T-helper 2 cell (primary cell): ENCODE data around the gene IFITM5.

ENCODE experiments used
- DNase-seq, 5 experiments: peaks; one replicate each; pipeline versions ENCODE4 v3.0.0 to v3.0.0-alpha.2; 2012 to 2022

Gene IFITM5

DNA sequence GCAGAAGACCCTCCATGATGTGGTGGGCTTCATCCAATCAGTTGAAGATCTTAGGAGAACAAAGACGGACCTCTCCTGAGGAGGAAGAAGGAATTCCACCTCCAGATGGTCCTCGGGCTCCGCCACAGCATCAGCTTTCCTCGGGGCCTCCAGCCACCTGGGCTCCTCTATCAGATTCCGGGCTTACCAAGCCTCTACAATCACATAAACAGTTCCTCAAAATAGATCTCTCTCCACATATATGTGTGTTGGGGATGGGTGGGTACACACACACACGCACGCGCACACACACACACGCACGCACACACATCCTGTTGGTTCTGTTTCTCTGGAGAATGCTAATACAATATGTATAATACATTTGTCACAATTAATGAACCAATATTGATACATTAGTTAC, 39.9 kb downstream of the IFITM5 start:
- no peak for DNase-seq

DNA sequence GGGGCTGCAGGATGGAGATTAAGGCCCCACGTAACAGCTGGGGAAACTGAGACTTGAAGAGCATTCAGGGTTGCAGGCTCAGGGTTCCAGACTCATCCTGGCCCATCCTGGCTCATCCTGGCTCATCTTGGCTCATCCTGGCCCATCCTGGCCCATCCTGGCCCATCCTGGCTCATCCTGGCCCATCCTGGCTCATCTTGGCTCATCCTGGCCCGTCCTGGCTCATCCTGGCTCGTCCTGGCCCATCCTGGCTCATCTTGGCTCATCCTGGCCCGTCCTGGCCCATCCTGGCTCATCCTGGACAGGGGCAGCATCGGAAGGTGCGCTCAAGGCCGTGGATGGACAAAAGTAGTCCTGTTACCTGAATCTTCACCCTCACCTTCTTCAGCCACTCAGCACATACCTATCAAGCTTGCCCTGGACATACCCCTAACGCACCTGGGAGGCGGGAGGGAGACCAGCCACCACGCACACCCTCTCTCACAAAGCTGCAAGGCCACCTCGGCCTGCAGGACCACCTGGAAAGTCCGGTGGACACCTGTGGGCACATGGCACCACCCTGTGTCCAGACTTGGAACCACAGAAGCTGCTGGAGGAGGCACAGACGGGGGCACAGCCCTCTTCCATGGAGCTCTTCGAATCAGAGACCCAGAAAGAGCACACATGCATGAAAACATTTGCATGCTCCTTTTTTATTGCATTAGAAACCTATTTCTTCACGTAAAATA, 41.4 kb downstream of the IFITM5 start:
- DNase-seq: no peak

DNA sequence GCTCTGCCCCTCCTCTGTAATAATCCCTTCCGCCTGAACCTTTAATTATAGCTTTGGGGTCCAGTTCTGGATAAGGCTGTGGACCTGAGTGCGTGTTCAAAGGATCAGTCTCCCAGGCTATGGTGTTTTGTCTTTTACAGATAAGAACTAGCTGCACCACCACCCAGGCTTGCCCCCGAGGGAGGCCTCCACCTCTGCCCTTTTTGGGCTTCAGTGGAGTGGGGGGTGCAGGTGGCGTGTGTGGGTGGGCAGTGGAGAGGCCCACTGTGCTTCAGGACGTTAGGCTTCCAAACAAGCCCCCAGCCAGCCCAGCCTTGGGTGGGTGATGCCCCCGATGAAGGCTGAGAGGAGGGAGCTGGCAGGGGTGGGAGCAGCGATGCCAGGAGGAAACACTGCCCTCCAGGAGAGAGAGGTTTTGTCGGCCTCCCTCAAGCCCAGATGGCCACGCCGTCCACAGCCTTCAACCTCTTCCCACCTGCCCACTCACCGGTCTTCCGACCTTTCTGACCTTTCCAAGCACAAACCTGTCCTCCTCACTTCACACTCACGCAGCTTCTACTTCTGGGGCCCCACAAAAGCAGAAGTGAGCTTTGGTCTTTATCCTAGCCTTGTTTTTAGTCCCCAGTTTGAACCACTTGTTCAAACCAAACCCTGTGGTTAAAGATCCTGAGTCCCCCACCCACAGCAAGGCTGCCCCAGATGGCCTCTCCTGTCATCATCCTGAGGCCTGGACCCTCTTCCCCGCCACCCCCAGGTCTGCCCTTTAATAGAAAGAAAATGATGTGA, 42.2 kb downstream of the IFITM5 start:
- DNase-seq: no peak

DNA sequence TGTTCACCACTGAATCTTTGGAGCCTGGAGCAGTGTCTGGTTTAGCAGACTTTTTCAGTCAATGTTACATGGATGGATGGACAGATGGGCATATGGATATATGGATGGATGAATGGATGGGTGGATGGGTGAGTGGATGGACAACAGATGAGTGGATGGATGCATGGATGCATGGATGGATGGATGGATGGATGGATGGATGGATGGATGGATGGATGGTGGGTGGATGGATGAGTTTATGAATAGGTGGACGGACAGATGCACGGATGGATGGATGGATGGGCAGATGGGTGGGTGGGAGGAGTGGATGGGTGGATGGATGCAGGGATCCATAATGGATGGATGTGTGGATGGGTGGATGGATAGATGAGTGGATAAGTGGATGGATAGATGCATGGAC, 43.5 kb downstream of the IFITM5 start:
- no peak for DNase-seq

DNA sequence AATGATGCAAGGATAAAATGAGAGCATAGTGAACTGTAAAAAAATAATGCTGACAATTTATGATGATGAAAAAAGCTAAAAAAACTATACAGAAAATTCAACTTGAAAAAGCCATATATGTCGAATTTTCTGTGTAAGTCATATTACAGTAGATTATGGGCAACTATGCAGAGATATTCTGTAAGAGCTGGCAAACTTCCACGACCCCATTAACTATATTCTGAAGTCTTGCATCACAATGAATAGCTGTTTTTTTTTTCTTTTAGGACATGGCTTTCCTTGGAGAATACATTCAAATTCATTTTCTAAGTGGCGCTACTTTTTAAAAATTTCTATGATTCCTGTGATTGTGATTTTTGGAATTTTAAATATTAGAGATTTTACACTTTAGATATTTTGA, 44.1 kb downstream of the IFITM5 start:
- no peak for DNase-seq

DNA sequence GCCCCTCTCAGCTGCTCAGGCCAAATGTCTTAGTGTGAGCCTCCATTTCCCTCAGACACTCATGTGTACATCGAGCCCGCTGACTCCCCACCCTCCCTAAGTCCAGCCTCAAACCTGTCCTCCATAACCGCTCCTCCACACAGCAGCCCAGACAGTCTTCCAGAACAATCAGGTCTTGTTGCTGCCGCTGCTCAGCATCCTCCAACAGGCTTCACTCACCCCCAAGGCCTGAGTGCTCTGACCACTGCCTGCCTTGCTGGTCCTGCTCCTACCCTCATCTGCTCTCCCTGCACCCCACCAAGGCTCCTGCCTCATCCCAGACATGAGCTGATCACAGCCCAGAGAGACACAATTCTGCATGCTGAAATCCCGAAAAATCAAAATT, 45.4 kb downstream of the IFITM5 start:
- no peak for DNase-seq

DNA sequence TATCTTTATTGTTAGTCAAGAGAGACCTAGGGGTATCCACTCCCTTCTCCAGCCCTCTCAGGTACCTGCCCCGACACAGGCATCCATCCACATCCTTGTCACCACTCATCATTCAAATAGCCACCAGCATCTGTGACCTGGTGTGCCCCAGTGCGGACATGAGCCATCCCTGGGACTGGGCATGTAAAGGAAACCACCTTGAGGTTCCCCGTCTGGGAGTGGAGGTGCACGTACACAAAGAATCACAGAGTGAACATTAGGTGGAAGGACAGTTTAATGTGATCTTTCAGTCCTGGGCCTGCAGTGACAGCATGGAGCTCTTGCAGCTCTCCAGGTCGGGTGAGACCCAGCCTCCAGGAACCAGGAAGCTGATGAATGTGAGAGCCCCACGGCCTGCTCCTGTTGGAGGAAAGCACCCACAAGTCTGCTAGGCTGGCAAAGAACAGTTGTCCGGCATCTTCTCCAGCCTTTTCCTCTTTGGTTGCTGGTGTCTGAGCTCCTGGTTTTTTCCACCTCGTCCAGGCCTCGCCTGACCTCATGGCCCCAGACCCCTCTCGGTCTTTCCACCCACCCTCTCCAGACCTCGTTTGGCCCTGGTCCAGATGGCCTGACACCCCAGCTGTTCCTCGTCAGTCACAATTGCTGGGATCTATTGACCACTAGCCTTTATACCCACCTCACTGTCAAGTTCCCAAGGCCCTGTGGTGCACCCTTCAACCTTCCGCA, 46.0 kb downstream of the IFITM5 start:
- DNase-seq: no peak

DNA sequence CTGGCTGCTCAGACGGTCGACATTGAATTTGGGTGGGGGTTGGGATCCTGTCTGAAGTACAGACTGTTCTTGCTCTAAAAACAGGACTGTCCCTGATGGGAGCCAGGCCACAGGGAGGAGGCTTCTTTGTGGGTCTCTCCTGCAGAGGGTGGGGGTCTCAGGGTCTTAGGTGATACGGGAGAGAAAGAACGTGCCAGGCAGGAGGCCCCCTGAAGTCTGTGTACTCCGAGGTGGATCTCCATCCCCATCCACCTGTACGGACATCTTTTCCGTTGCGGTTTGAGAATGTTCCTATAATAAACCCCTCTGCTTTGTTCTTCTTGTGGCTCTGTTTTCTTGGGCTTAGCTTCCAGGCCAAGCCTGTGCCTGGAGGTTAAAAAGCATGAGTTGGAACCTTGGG, 46.7 kb downstream of the IFITM5 start:
- no peak for DNase-seq

DNA sequence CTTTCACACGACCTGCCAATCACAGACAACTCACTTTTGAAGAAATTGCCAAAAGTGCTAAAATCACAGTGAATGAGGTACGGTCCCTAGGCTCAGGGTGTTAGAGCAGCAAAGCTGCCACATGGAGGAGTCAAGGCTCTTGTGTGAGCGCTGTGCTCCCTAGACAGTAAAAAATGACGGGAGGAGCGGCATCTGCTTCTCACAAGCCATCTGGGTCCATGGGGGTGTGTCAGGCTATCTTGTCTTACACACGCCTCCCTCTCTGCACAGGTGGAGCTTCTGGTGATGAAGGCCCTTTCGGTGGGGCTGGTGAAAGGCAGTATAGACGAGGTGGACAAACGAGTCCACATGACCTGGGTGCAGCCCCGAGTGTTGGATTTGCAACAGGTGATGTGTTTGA, 47.8 kb downstream of the IFITM5 start:
- no peak for DNase-seq

DNA sequence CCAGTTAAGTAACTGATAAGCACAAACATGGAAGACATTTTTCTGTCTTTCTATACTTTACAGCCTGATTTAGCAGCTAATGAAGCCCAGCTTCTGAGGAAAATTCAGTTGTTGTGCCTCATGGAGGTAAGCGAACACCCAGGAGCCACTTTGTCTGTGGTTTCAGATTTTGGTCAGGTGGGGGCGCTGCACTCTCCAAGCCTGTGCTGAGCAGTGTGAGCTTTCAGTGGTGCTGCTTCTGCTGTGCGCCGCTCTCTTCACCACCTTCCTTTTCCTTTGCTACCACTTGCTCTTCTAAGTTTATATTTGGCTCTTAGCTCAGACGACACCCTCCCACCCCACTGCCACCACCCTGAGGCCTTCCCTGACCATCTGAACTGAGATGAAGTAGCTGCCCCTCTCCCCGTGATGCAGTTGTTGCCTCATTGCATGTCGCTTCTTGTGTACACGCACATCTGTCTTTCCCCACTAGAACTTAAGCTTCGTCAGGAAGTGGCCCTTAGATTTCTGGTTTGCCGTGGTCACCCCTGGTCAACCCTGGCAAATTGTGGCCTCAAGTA, 48.5 kb downstream of the IFITM5 start:
- DNase-seq: peak; percentile 44 to 78 (median 68)

DNA sequence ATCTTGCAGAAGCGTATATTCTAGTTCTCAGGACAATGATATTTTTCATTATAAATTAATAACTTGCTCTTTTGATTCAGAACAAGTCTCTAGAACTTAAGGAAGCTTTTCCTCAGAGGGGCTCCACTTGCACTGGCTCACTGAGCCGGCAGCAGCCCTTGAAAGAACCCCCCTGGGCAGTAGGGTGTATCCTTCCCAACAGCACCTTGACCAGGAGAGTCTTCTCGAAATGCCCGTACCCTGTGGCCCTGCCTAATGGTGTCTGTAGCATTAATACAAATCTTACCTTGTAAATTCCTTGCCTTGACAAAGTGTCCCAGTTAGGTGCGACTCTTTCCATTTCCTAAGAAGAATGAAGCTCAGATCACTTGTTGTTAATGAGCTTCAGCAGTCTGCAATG, 49.1 kb downstream of the IFITM5 start:
- no peak for DNase-seq

DNA sequence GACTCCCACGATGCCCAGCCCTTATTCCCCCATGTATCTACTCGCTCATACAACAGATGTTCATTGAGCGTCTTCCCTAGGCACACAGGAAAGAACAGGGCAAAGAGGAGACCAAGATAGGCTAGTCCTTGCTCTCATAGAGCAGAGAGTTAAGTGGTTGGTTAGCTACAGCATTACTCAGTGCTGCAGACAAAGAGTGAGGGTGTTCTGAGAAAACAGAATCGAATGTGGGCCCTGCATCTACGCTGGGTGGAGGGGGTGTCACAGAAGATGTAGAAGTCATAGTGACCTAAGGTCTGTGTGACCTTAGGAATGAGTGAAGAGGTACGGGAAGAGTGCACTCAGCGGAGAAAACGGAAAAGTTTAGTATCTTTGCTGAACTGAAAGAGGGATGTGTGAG, 50.3 kb downstream of the IFITM5 start:
- no peak for DNase-seq
